GM12874 (cell line): Measurements from ENCODE around the gene GLCE.

ENCODE experiments used
- CTCF ChIP-seq: IDR thresholded peaks from 2 replicates; pipeline ENCODE4 v1.5.1; 2011; ENCODE audit warnings: low read depth, mild to moderate bottlenecking, control low read depth, low read length, moderate library complexity; ENCODE audit not compliant: insufficient read depth

Gene GLCE

DNA sequence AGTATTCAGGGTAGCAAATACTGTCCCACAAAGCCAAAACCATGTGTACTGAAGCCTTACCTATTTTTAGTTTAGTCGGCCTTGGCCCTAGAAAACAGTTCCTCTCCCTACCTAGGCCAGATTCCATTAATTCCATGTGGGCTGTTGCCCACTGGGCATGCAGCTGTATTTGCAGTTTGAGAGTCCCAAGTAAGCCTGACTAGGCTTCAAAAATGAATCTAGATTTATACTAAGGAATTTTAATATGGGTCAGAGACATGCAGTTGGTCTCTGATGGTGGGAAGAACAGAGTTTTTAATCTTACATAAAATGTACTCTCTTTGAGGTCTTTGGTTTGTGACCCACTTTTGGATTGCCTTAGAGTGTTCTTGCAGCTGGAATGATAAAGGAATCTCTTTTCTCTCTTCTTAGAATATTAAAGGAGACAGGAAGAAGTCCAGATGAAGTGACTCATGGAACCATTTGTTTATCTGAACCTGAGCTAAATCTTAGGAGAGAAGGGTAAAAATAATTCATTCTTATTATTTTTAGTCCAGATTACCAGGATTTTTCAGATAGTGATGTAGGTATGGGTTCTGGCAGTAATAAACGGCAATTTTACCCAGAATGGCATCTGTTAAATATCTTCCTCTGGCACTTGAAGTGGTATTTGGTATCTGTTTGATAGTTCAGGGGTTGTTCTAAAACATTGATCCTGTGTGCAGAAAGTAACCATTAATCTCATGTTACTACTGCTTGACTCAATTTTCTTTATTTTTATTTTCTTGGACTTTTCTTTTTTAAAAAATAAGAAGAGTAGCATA, 33.8 kb downstream of the GLCE start:
- no peak for TF ChIP-seq CTCF

- TF ChIP-seq CTCF: no peak
Measured at GRCh38 chr15:69194854-69195253, 34.4 kb downstream of the GLCE start.

DNA sequence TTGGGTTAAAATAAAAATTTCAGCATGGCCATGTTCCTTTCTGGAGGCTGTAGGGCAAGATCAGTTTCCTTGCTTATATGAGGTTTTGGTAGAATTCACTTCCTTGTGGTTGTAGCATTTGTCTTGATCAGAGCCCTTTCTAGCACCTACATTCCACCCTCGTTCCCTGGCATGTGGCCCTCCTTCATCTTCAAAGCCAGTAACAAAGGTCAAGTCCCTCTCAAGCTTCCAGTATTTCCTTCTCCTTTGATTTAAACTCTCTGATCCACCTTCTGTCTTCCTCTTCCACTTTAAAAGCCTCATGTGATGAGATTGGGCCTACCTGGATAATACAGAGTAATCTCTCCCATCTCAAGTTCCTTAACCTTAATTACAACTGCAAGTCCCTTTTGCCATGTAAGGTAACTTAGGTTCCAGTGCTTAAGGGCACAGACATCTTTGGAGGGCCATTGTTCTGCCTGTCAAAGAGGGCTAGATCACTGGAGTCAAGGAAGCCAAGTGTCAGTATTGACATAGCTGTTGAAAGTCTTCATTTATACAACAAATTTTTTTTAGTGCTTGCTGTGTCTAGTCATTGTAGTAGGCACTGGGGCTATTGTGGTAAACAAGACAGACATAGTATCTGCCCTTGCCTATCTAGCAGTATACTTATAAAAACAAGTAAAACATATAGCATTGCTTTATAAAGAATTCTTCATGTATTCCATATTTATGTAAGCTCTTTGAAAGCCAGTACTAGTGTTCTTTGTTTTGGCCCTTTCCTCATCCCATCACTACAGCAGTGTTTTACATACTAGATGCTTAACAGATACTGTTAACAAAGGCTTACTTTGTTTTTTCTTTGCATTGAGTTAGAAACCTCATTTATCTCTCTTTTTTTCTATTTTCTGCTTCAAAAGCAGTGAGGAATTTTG, 40.7 kb downstream of the GLCE start:
- no peak for TF ChIP-seq CTCF

DNA sequence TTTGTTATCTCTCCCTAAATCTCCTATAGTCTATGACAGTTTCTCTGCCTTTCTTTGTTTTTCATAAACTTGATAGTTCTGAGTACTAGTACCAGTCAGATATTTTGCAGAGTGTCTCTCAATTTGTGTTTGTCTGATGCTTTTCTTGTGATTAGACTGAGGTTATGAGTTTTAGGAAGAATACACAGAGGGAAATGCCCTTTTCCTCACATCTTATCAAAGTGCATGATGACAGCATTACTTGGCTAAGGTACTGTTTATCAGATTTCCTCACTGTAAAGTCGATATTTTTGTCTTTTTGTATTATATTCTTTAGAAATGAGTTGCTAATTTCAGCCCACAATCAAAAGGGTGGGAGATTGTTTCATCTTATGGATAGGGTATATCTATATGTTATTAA, 45.6 kb downstream of the GLCE start:
- no peak for TF ChIP-seq CTCF

- no peak for TF ChIP-seq CTCF
Measured at GRCh38 chr15:69209661-69210060, 49.2 kb downstream of the GLCE start.

GRCh38 chr15:69210574-69210973, 50.1 kb downstream of the GLCE start:
- TF ChIP-seq CTCF: no peak

DNA sequence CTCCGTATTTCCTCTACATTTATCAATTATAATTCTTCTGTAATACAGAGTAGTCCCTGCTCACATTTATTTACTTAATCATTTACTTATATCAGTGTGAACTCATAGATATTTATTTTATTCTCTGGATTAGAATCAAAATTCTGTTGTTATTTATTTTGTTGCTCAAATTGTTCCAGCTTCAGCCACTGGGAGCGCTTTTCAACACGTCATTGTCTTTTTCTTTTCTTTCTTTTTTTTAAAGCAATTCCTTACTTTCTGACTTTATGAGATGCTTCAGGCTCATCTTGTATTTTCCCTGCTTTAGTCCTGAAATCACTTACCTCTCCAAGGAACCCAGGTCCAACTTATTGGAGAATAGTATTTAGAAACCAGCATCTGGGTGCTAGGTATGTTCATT, 53.4 kb downstream of the GLCE start:
- no peak for TF ChIP-seq CTCF
